ENCODE results near the gene MAP4. TPM values are rescaled to one million over a fixed set of nuclear protein-coding genes. Genes with fewer than 3 reads are reported as not detected.

The MAP4 gene
- total RNA-seq, 2 experiments from 2014 or later: 101 to 103 TPM

GRCh38 chr3:47978386-47978785, 37.8 kb downstream of the MAP4 start:
- H3K4me1 Mint-ChIP-seq (ENCODE audit: low read depth): no peaks in the 10 kb centered on the region
- DNase-seq (no peak), ATAC-seq (no peak)
- intact Hi-C loops (cut with micrococcal nuclease): no loop called here
- no peaks in the 10 kb centered on the region for H3K9me3 Mint-ChIP-seq
- ChIA-PET POLR2A (no interaction called here), CTCF (interaction anchor here (2.7 kb wide), 1 partner anchor 11 kb away, joined by 15 read pairs; no protein-coding TSS in a partner anchor)
- H3K36me3 Mint-ChIP-seq (ENCODE audit: low read depth): no peaks in the 10 kb centered on the region
- H3K27me3 Mint-ChIP-seq: no peaks in the 10 kb centered on the region
- no peak overlapping the region for H3K27ac Mint-ChIP-seq
- H3K4me3 Mint-ChIP-seq: no peak overlapping the region
- no peak for TF ChIP-seq CTCF (IDR thresholded peaks at IDR 0.05)

GRCh38 chr3:47976135-47976732, 40.0 kb downstream of the MAP4 start:
- ChIA-PET POLR2A (no interaction called here), CTCF (interaction anchor here (2.7 kb wide), 1 partner anchor 14 kb away, joined by 15 read pairs; no protein-coding TSS in a partner anchor)
- no peaks in the 10 kb centered on the region for H3K9me3 Mint-ChIP-seq
- no peak overlapping the region for H3K27ac Mint-ChIP-seq
- no peak for TF ChIP-seq CTCF (IDR thresholded peaks at IDR 0.05)
- H3K27me3 Mint-ChIP-seq: no peaks in the 10 kb centered on the region
- H3K4me1 Mint-ChIP-seq (ENCODE audit: low read depth): no peaks in the 10 kb centered on the region
- H3K4me3 Mint-ChIP-seq: no peak overlapping the region
- intact Hi-C loops (cut with micrococcal nuclease): no loop called here
- ATAC-seq (no peak), DNase-seq (no peak)
- H3K36me3 Mint-ChIP-seq (ENCODE audit: low read depth): peaks cover 3% of the 10 kb centered on the region

GRCh38 chr3:47974974-47975470, 41.2 kb downstream of the MAP4 start:
- H3K9me3 Mint-ChIP-seq: no peaks in the 10 kb centered on the region
- DNase-seq (no peak), ATAC-seq (no peak)
- no peak for TF ChIP-seq CTCF (IDR thresholded peaks at IDR 0.05)
- peaks cover 3% of the 10 kb centered on the region for H3K36me3 Mint-ChIP-seq (ENCODE audit: low read depth)
- no peaks in the 10 kb centered on the region for H3K4me1 Mint-ChIP-seq (ENCODE audit: low read depth)
- POLR2A ChIA-PET: interaction anchor here (0.6 kb wide), 2 partner anchors 62 to 113 kb away, joined by 4 read pairs; no protein-coding TSS in a partner anchor
- no peaks in the 10 kb centered on the region for H3K27me3 Mint-ChIP-seq
- H3K27ac Mint-ChIP-seq: no peak overlapping the region
- CTCF ChIA-PET: interaction anchor here (1.0 kb wide), 1 partner anchor 15 kb away, joined by 3 read pairs; no protein-coding TSS in a partner anchor
- intact Hi-C loops (cut with micrococcal nuclease): no loop called here
- no peak overlapping the region for H3K4me3 Mint-ChIP-seq

GRCh38 chr3:47971081-47971480, 45.1 kb downstream of the MAP4 start:
- CTCF ChIA-PET: interaction anchor here (0.6 to 0.7 kb wide), 2 partner anchors 19 to 642 kb away, joined by 3 to 4 read pairs; no protein-coding TSS in a partner anchor

More at GRCh38 chr3:47971081-47971480, 45.1 kb downstream of the MAP4 start:
- intact Hi-C loops (cut with micrococcal nuclease): no loop called here
- POLR2A ChIA-PET: interaction anchor here (1.0 kb wide), 1 partner anchor 10 kb away, joined by 3 read pairs; no protein-coding TSS in a partner anchor
- TF ChIP-seq CTCF (IDR thresholded peaks at IDR 0.05): no peak
- ATAC-seq (no peak), DNase-seq (no peak)
- no peak overlapping the region for H3K27ac Mint-ChIP-seq
- H3K4me3 Mint-ChIP-seq: no peak overlapping the region
- H3K9me3 Mint-ChIP-seq: no peaks in the 10 kb centered on the region
- no peaks in the 10 kb centered on the region for H3K27me3 Mint-ChIP-seq
- peaks cover 3% of the 10 kb centered on the region for H3K36me3 Mint-ChIP-seq (ENCODE audit: low read depth)
- H3K4me1 Mint-ChIP-seq (ENCODE audit: low read depth): peaks cover 1% of the 10 kb centered on the region

All from activated CD8-positive, alpha-beta T cell treated with anti-CD3 and anti-CD28 coated beads for 36 hours (primary cell).